Measurements from ENCODE around the gene TOX4. TPM values are rescaled to one million over a fixed set of nuclear protein-coding genes. Genes with fewer than 3 reads are reported as not detected.

Gene TOX4
- total and polyA plus RNA-seq, 2 donors (not counting 1 experiment from before 2014, with no cell fraction given): 33.6 to 74.1 TPM

DNA sequence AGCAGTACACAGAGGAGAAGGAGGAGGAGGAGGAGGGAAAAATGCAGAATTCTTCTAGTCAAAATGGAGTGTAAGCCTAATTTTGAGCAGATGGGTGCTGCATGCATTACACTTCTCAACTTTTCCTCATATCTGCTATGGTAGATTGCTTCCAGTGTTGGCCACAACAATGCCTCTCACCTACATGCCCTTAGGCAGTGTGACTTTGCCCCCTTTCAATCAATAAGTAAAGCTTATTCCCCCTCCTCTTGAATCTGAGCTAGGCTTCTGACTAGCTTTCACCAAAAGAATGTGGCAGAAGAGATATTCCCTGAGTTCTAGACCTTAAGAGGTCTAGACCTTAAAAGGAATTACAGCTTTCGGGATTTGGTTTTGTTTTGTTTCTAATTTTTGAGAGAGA is 37.3 kb downstream of the TOX4 start:
- no peak overlapping the region for H3K4me2 ChIP-seq (replicated peaks; ENCODE audit: low read depth, low read length, poor library complexity, severe bottlenecking)
- POLR2A ChIA-PET: no interaction called here
- Mint-ChIP-seq H3K9me3 (ENCODE audit: insufficient read depth) (no peaks in the 10 kb centered on the region), H3K27ac (no peak overlapping the region), H3K4me3 (no peak overlapping the region), H3K27me3 (peaks cover 14% of the 10 kb centered on the region), H3K4me1 (peaks cover 23% of the 10 kb centered on the region)
- WGBS (ENCODE audit: insufficient coverage): 92% methylated on average over 1 of the region's 1 CpG
- intact Hi-C loops (cut with micrococcal nuclease): no loop called here
- TF ChIP-seq EZH2 (IDR thresholded peaks at IDR 0.05; ENCODE audit: borderline replicate concordance, insufficient read depth, low read depth, low read length, poor library complexity, severe bottlenecking): no peak
- TF ChIP-seq, protein P1, sequence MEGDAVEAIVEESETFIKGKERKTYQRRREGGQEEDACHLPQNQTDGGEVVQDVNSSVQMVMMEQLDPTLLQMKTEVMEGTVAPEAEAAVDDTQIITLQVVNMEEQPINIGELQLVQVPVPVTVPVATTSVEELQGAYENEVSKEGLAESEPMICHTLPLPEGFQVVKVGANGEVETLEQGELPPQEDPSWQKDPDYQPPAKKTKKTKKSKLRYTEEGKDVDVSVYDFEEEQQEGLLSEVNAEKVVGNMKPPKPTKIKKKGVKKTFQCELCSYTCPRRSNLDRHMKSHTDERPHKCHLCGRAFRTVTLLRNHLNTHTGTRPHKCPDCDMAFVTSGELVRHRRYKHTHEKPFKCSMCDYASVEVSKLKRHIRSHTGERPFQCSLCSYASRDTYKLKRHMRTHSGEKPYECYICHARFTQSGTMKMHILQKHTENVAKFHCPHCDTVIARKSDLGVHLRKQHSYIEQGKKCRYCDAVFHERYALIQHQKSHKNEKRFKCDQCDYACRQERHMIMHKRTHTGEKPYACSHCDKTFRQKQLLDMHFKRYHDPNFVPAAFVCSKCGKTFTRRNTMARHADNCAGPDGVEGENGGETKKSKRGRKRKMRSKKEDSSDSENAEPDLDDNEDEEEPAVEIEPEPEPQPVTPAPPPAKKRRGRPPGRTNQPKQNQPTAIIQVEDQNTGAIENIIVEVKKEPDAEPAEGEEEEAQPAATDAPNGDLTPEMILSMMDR (IDR thresholded peaks at IDR 0.05): no peak
- no peaks in the 10 kb centered on the region for H3K9me3 ChIP-seq (ENCODE audit: control extremely low read depth in 1 of 3, control insufficient read depth in 2 of 3, insufficient read depth in 1 of 3, low read length in 2 of 3)
- H3K9ac ChIP-seq (ENCODE audit: low read length): no peak overlapping the region
- no peak overlapping the region for H3K4me3 ChIP-seq (ENCODE audit: control extremely low read depth in 1 of 5, extremely low read depth in 1 of 5, insufficient read depth in 1 of 5, low read depth in 2 of 5, low read length in 4 of 5)
- no peaks in the 10 kb centered on the region for H3K36me3 ChIP-seq (replicated peaks in 1 of 2; ENCODE audit: control extremely low read depth in 1 of 2, control insufficient read depth in 1 of 2, extremely low read depth in 1 of 2, insufficient read depth in 2 of 2, low read length in 1 of 2)
- peaks cover 25% of the 10 kb centered on the region for H3K79me2 ChIP-seq (ENCODE audit: control insufficient read depth, insufficient read depth, low read length)
- H2AFZ ChIP-seq (ENCODE audit: insufficient read depth, low read depth, low read length, poor library complexity, severe bottlenecking): peak overlapping the region; percentile 42
- H4K20me1 ChIP-seq (ENCODE audit: control insufficient read depth, insufficient read depth, low read length, poor library complexity, severe bottlenecking): no peaks in the 10 kb centered on the region
- no peak for DNase-seq
- CTCF ChIA-PET: interaction anchor here (2.7 kb wide), 1 partner anchor 16 kb away, joined by 9 read pairs; no protein-coding TSS in a partner anchor
- H3K27ac ChIP-seq (ENCODE audit: low read length in 2 of 2): no peak overlapping the region
- no peak for ATAC-seq (ENCODE audit: low read depth)
- H3K4me1 ChIP-seq (ENCODE audit: control insufficient read depth in 2 of 2, insufficient read depth in 2 of 2, low read length in 2 of 2): peaks cover 13 to 20% of the 10 kb centered on the region in 2 donors
- no peaks in the 10 kb centered on the region for H3K27me3 ChIP-seq (replicated peaks in 1 of 4; ENCODE audit: control extremely low read depth in 1 of 4, control insufficient read depth in 3 of 4, insufficient read depth in 4 of 4, low read length in 3 of 4)

DNA sequence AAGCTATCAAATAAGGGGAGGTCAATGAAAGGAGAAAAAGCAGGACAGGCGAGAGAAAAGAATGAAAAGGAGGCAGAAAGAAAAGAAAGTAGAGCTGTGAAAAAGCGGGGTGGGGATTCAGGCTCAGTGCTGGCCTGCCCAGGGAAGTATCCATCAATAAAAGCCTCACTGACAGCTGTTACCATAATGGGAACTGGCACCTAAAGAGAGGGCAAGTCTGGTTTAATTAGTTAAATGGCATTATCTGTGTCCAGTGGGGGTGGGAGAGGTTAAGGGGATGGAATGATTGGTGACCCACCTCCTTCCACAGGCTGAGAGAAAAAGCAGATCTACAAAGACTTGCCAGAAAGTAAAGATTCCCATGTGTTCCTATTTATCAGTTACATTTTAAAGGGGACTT is 41.7 kb downstream of the TOX4 start:
- Histone ChIP-seq H3K9me3 (ENCODE audit: control extremely low read depth in 1 of 3, control insufficient read depth in 2 of 3, insufficient read depth in 1 of 3, low read length in 2 of 3) (no peaks in the 10 kb centered on the region), H3K36me3 (replicated peaks in 1 of 2; ENCODE audit: control extremely low read depth in 1 of 2, control insufficient read depth in 1 of 2, extremely low read depth in 1 of 2, insufficient read depth in 2 of 2, low read length in 1 of 2) (no peaks in the 10 kb centered on the region), H3K9ac (ENCODE audit: low read length) (no peak overlapping the region), H3K79me2 (ENCODE audit: control insufficient read depth, insufficient read depth, low read length) (no peaks in the 10 kb centered on the region), H3K4me2 (replicated peaks; ENCODE audit: low read depth, low read length, poor library complexity, severe bottlenecking) (no peak overlapping the region), H3K27ac (ENCODE audit: low read length in 2 of 2) (no peak overlapping the region), H3K4me1 (ENCODE audit: control insufficient read depth in 2 of 2, insufficient read depth in 2 of 2, low read length in 2 of 2) (no peaks in the 10 kb centered on the region), H2AFZ (ENCODE audit: insufficient read depth, low read depth, low read length, poor library complexity, severe bottlenecking) (no peak overlapping the region), H4K20me1 (ENCODE audit: control insufficient read depth, insufficient read depth, low read length, poor library complexity, severe bottlenecking) (no peaks in the 10 kb centered on the region), H3K4me3 (ENCODE audit: control extremely low read depth in 1 of 5, extremely low read depth in 1 of 5, insufficient read depth in 1 of 5, low read depth in 2 of 5, low read length in 4 of 5) (no peak overlapping the region), H3K27me3 (replicated peaks in 1 of 4; ENCODE audit: control extremely low read depth in 1 of 4, control insufficient read depth in 3 of 4, insufficient read depth in 4 of 4, low read length in 3 of 4) (no peaks in the 10 kb centered on the region)
- POLR2A ChIA-PET: no interaction called here
- intact Hi-C loops (cut with micrococcal nuclease): no loop called here
- Mint-ChIP-seq H3K4me1 (no peaks in the 10 kb centered on the region), H3K4me3 (no peak overlapping the region), H3K27me3 (peaks cover 33% of the 10 kb centered on the region), H3K27ac (no peak overlapping the region), H3K9me3 (ENCODE audit: insufficient read depth) (no peaks in the 10 kb centered on the region)
- TF ChIP-seq, protein P1 (IDR thresholded peaks at IDR 0.05): no peak
- no peak for TF ChIP-seq EZH2 (IDR thresholded peaks at IDR 0.05; ENCODE audit: borderline replicate concordance, insufficient read depth, low read depth, low read length, poor library complexity, severe bottlenecking)
- ATAC-seq (ENCODE audit: low read depth): no peak
- 100% methylated on average over 2 of the region's 2 CpGs for WGBS (ENCODE audit: insufficient coverage)
- CTCF ChIA-PET: no interaction called here
- DNase-seq: no peak
